NT2/D1 (cell line): ENCODE results near the gene DDX5.

ENCODE experiments used
- SUZ12 ChIP-seq: IDR thresholded peaks from 2 replicates; pipeline ENCODE4 v1.6.1; 2011; ENCODE audit not compliant: insufficient read length, insufficient read depth; ENCODE audit errors: extremely low read depth
- YY1 ChIP-seq: IDR thresholded peaks from 2 replicates; pipeline ENCODE4 v1.6.1; 2011; ENCODE audit not compliant: insufficient read length, insufficient read depth
- ZNF274 ChIP-seq: IDR thresholded peaks from 2 replicates; pipeline ENCODE4 v1.6.1; 2011; ENCODE audit warnings: mild to moderate bottlenecking, low read depth, low read length

GRCh38 chr17:64503821-64504768, 2.0 kb downstream of the DDX5 start:
- TF ChIP-seq ZNF274 (no peak), YY1 (no peak), SUZ12 (no peak)
